HEK293T (cell line): ENCODE measurements around the gene SLC22A15.

Experiments
- ELF4 ChIP-seq: fragments of 450-650 bp; IDR thresholded peaks from 2 replicates; pipeline ENCODE4 v1.6.1; 2017; ENCODE audit warnings: antibody characterized with exemption
- FOXA1 ChIP-seq: fragments of 450-650 bp; IDR thresholded peaks from 2 replicates; pipeline ENCODE4 v1.6.1; 2016; ENCODE audit warnings: mild to moderate bottlenecking
- FOXK2 ChIP-seq: fragments of 450-650 bp; IDR thresholded peaks from 2 replicates; pipeline ENCODE4 v1.6.1; 2016; ENCODE audit warnings: mild to moderate bottlenecking
- FOXM1 ChIP-seq: fragments of 450-650 bp; IDR thresholded peaks from 2 replicates; pipeline ENCODE4 v1.6.1; 2017; ENCODE audit warnings: mild to moderate bottlenecking, borderline replicate concordance
- SUZ12 ChIP-seq: fragments of 450-650 bp; IDR thresholded peaks from 2 replicates; pipeline ENCODE4 v1.6.1; 2016; ENCODE audit warnings: mild to moderate bottlenecking
- TARDBP ChIP-seq: fragments of 450-650 bp; IDR thresholded peaks from 2 replicates; pipeline ENCODE4 v1.6.1; 2016

DNA sequence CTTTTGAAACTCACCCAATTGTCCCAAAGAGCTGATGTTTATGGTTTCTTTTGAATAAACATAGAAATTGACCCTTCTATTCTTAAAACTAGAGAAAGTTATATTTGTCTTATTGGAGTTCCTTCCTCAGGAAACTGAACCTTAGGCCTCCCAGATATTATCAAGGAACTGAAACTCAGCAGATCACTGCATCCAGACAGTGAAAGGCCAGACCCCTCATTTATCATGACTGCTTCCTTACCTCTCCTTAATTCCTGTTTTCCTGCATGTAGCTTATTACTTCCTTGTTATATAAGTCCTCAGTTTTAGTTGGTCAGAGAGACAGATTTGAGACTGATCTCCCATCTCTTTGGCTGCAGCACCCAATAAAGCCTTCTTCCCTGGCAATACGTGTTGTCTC, 27.5 kb downstream of the SLC22A15 start:
- no peak for TF ChIP-seq SUZ12
- TF ChIP-seq FOXM1: no peak
- no peak for TF ChIP-seq TARDBP
- no peak for TF ChIP-seq FOXA1
- no peak for TF ChIP-seq FOXK2
- no peak for TF ChIP-seq ELF4
